ENCODE data around the gene TMEM179B.

Gene TMEM179B

DNA sequence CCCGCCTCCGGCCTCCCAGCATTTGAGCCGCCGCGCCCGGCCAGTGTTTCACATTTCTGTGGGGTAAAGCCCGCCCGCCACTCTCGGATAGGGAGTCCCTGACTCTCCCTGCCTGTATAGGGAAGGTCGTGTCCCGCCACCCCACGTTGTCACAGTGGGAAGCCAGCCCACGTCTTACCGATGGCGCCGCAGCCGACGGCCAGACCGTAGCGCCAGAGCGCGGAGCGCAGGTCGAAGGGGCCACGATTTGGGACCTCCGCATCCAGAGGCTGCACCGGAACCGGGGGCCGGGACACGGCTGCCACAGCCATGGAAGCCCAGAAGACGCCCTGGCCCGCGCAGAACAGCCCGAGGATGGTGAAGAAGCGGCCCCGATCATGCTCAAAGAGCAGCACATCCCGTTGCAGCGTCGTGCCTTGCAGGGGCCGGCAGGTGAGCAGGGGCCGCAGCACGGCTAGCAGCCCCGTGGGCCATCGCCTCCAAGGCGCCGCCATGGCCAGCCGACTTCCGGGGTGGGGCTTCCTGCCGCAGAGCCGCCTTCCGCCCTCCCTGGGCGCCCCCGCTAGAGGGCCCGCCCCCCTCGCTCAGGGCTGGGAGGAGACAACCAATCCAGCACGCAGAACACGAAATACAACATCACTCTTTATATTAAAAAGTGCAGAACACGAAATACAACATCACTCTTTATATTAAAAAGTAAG lies 4.4 kb downstream of the TMEM179B start, which contains the start of gene TMEM223:
Gene TMEM223 (minus strand): TSS at position 506 of the 701 bp plus-strand sequence. CDS start 12 bp downstream, at position 494.
- H3K9ac ChIP-seq (ENCODE audit: low read depth, low read length), result peak within 1 kb of the TSS; percentile 78
- peaks cover 78% of the 10 kb centered on the region for H3K36me3 ChIP-seq (ENCODE audit: insufficient read depth, low read length)
- peaks cover 51% of the 10 kb centered on the region for H3K4me1 ChIP-seq (ENCODE audit: insufficient read depth, low read length)
- ATAC-seq (ENCODE audit: insufficient read depth, low read depth) (peak; percentile 83), DNase-seq (peak; percentile 91)
- H3K4me2 ChIP-seq (ENCODE audit: insufficient read depth, low read length), result peak within 1 kb of the TSS; percentile 92
- H3K27me3 ChIP-seq (ENCODE audit: insufficient read depth, low read length, poor library complexity), result no peaks in the 10 kb centered on the region
- peak within 1 kb of the TSS; percentile 73 for H3K27ac ChIP-seq (ENCODE audit: low read length)
- peak within 1 kb of the TSS; percentile 47 to 72 for H3K4me3 ChIP-seq (ENCODE audit: low read depth in 1 of 2, low read length in 2 of 2)
- H3K9me3 ChIP-seq (ENCODE audit: insufficient read depth, low read length, severe bottlenecking), result no peaks in the 10 kb centered on the region
- H4K20me1 ChIP-seq (ENCODE audit: insufficient read depth, low read length), result no peaks in the 10 kb centered on the region
- H3K79me2 ChIP-seq (ENCODE audit: insufficient read depth, low read length), result peaks cover 54% of the 10 kb centered on the region
- H2AFZ ChIP-seq (ENCODE audit: low read depth, low read length), result peak within 1 kb of the TSS; percentile 71
- TF ChIP-seq CTCF (IDR thresholded peaks at IDR 0.05; ENCODE audit: borderline replicate concordance, extremely low read depth, low read length, poor library complexity, severe bottlenecking) (no peak), EZH2 (IDR thresholded peaks at IDR 0.05; ENCODE audit: borderline replicate concordance, low read depth, low read length, severe bottlenecking) (no peak)

- Histone ChIP-seq H3K9ac (ENCODE audit: low read depth, low read length) (peak overlapping the region; percentile 78), H3K4me2 (ENCODE audit: insufficient read depth, low read length) (peak overlapping the region; percentile 92), H3K4me1 (ENCODE audit: insufficient read depth, low read length) (peaks cover 51% of the 10 kb centered on the region), H3K27me3 (ENCODE audit: insufficient read depth, low read length, poor library complexity) (no peaks in the 10 kb centered on the region), H3K36me3 (ENCODE audit: insufficient read depth, low read length) (peaks cover 84% of the 10 kb centered on the region), H3K4me3 (ENCODE audit: low read depth in 1 of 2, low read length in 2 of 2) (peak overlapping the region; percentile 47 to 72; a peak in 3 of 4 replicates), H3K79me2 (ENCODE audit: insufficient read depth, low read length) (peaks cover 52% of the 10 kb centered on the region), H3K27ac (ENCODE audit: low read length) (peak overlapping the region; percentile 37), H4K20me1 (ENCODE audit: insufficient read depth, low read length) (no peaks in the 10 kb centered on the region), H2AFZ (ENCODE audit: low read depth, low read length) (no peak overlapping the region; the same call in 1 of the 2 replicates), H3K9me3 (ENCODE audit: insufficient read depth, low read length, severe bottlenecking) (no peaks in the 10 kb centered on the region)
- TF ChIP-seq EZH2 (IDR thresholded peaks at IDR 0.05; ENCODE audit: borderline replicate concordance, low read depth, low read length, severe bottlenecking), result no peak
- TF ChIP-seq CTCF (IDR thresholded peaks at IDR 0.05; ENCODE audit: borderline replicate concordance, extremely low read depth, low read length, poor library complexity, severe bottlenecking), result no peak
- peak; percentile 10 for ATAC-seq (ENCODE audit: insufficient read depth, low read depth)
- peak; percentile 30 for DNase-seq
Measured at GRCh38 chr11:62792202-62792575, 5.0 kb downstream of the TMEM179B start.

GRCh38 chr11:62794201-62794775 lies 7.1 kb downstream of the TMEM179B start:
- no peak overlapping the region for H3K27ac ChIP-seq (ENCODE audit: low read length)
- H3K79me2 ChIP-seq (ENCODE audit: insufficient read depth, low read length), result peaks cover 33% of the 10 kb centered on the region

More at GRCh38 chr11:62794201-62794775, 7.1 kb downstream of the TMEM179B start:
- H3K27me3 ChIP-seq (ENCODE audit: insufficient read depth, low read length, poor library complexity), result no peaks in the 10 kb centered on the region
- H3K4me2 ChIP-seq (ENCODE audit: insufficient read depth, low read length), result no peak overlapping the region
- H4K20me1 ChIP-seq (ENCODE audit: insufficient read depth, low read length), result 0 out of 2 replicates have a peak, but pooled peaks cover 2% of the 10 kb centered on the region
- H2AFZ ChIP-seq (ENCODE audit: low read depth, low read length), result no peak overlapping the region
- no peak for TF ChIP-seq EZH2 (IDR thresholded peaks at IDR 0.05; ENCODE audit: borderline replicate concordance, low read depth, low read length, severe bottlenecking)
- no peak for TF ChIP-seq CTCF (IDR thresholded peaks at IDR 0.05; ENCODE audit: borderline replicate concordance, extremely low read depth, low read length, poor library complexity, severe bottlenecking)
- no peak for DNase-seq
- no peak overlapping the region for H3K9ac ChIP-seq (ENCODE audit: low read depth, low read length)
- peaks cover 32% of the 10 kb centered on the region for H3K4me1 ChIP-seq (ENCODE audit: insufficient read depth, low read length)
- peaks cover 93% of the 10 kb centered on the region for H3K36me3 ChIP-seq (ENCODE audit: insufficient read depth, low read length)
- no peak for ATAC-seq (ENCODE audit: insufficient read depth, low read depth)
- no peak overlapping the region for H3K4me3 ChIP-seq (ENCODE audit: low read depth in 1 of 2, low read length in 2 of 2)
- no peaks in the 10 kb centered on the region for H3K9me3 ChIP-seq (ENCODE audit: insufficient read depth, low read length, severe bottlenecking)
